Nephron (organoid): ENCODE measurements around the gene SURF4.

Experiments used
- H3K27ac Mint-ChIP-seq, 3 experiments: 2 replicates each; pipeline ENCODE4 v1.8.0; 2020; ENCODE audit warnings: mixed read lengths in 3 of 3, mild to moderate bottlenecking in 2 of 3, moderate library complexity in 1 of 3
- H3K27me3 Mint-ChIP-seq: 2 replicates; pipeline ENCODE4 v1.8.0; 2021; ENCODE audit warnings: low read depth, mild to moderate bottlenecking, moderate library complexity, mixed read lengths
- H3K36me3 Mint-ChIP-seq: 2 replicates; pipeline ENCODE4 v1.8.0; 2020; ENCODE audit warnings: low read depth, mixed read lengths
- H3K4me1 Mint-ChIP-seq: 2 replicates; pipeline ENCODE4 v1.8.0; 2020; ENCODE audit warnings: mixed read lengths
- H3K4me3 Mint-ChIP-seq, 3 experiments: 2 replicates each; pipeline ENCODE4 v1.8.0; 2020; ENCODE audit warnings: mild to moderate bottlenecking in 3 of 3, mixed read lengths in 3 of 3, moderate library complexity in 2 of 3
- H3K9me3 Mint-ChIP-seq: 2 replicates; pipeline ENCODE4 v1.8.0; 2020; ENCODE audit warnings: mixed read lengths
- TF ChIP-seq, protein P1 (sequence below), 3 experiments: fragments of 200-600 bp; sonication (generic); IDR thresholded peaks; one replicate each; pipeline ENCODE4 v1.5.0; 2021; ENCODE audit warnings: antibody characterized with exemption in 3 of 3; ENCODE audit not compliant: unreplicated experiment in 3 of 3

Gene SURF4

DNA sequence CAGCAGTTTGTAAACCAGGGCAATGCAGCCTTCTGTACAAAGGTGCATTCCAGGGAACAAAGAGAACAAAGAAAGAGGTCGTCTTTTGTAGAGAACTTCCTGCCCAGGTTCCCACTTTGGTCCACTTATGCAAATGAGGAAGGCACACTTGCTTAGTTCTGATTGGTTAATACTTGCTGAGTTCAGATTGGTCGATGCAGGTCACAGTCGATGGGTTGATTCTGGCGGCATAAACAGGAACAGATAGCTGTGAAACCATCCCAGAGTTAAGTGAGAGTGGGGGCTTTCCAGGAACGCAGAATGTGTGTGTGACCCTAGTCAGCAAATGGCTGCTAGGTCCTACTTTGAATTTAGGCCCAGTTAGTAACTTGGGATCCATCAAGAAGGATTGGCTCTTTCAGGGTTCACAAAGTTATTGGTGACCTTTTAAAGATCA lies 44.5 kb upstream of the SURF4 start:
- H3K9me3 Mint-ChIP-seq = no peaks in the 10 kb centered on the region
- peak overlapping the region; percentile 20 to 58 (median 38) for H3K27ac Mint-ChIP-seq
- peak overlapping the region; percentile 4 to 53 (median 25) for H3K4me3 Mint-ChIP-seq
- no peaks in the 10 kb centered on the region for H3K36me3 Mint-ChIP-seq
- TF ChIP-seq, protein P1, sequence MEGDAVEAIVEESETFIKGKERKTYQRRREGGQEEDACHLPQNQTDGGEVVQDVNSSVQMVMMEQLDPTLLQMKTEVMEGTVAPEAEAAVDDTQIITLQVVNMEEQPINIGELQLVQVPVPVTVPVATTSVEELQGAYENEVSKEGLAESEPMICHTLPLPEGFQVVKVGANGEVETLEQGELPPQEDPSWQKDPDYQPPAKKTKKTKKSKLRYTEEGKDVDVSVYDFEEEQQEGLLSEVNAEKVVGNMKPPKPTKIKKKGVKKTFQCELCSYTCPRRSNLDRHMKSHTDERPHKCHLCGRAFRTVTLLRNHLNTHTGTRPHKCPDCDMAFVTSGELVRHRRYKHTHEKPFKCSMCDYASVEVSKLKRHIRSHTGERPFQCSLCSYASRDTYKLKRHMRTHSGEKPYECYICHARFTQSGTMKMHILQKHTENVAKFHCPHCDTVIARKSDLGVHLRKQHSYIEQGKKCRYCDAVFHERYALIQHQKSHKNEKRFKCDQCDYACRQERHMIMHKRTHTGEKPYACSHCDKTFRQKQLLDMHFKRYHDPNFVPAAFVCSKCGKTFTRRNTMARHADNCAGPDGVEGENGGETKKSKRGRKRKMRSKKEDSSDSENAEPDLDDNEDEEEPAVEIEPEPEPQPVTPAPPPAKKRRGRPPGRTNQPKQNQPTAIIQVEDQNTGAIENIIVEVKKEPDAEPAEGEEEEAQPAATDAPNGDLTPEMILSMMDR (IDR thresholded peaks at IDR 0.05; ENCODE audit: unreplicated experiment in 3 of 3) = no peak
- peaks cover 12% of the 10 kb centered on the region for H3K4me1 Mint-ChIP-seq
- no peaks in the 10 kb centered on the region for H3K27me3 Mint-ChIP-seq

DNA sequence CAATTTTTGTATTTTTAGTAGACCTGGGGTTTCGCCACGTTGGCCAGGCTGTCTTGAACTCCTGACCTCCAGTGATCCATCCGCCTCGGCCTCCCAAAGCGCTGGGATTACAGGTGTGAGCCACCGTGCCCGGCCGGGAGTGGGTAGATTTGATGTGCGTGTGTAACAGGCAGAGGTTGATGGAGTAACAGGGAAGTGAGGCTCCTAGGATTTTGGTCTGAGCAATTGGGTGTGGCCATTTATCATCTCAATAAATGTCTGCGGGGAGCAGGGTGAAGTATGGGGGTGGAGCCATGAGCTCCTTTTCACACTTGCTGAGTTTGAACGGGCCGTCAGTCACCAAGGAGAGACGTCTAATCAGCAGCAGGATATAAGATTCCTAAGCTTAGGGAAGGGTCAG lies 43.1 kb upstream of the SURF4 start:
- Mint-ChIP-seq H3K27ac (peak overlapping the region; percentile 69 to 95 (median 93)), H3K27me3 (no peaks in the 10 kb centered on the region), H3K4me1 (peaks cover 12% of the 10 kb centered on the region), H3K36me3 (peaks cover 14% of the 10 kb centered on the region), H3K9me3 (no peaks in the 10 kb centered on the region), H3K4me3 (peak overlapping the region; percentile 94 to 95 (median 94))
- TF ChIP-seq, protein P1 (IDR thresholded peaks at IDR 0.05; ENCODE audit: unreplicated experiment in 3 of 3) = no peak

DNA sequence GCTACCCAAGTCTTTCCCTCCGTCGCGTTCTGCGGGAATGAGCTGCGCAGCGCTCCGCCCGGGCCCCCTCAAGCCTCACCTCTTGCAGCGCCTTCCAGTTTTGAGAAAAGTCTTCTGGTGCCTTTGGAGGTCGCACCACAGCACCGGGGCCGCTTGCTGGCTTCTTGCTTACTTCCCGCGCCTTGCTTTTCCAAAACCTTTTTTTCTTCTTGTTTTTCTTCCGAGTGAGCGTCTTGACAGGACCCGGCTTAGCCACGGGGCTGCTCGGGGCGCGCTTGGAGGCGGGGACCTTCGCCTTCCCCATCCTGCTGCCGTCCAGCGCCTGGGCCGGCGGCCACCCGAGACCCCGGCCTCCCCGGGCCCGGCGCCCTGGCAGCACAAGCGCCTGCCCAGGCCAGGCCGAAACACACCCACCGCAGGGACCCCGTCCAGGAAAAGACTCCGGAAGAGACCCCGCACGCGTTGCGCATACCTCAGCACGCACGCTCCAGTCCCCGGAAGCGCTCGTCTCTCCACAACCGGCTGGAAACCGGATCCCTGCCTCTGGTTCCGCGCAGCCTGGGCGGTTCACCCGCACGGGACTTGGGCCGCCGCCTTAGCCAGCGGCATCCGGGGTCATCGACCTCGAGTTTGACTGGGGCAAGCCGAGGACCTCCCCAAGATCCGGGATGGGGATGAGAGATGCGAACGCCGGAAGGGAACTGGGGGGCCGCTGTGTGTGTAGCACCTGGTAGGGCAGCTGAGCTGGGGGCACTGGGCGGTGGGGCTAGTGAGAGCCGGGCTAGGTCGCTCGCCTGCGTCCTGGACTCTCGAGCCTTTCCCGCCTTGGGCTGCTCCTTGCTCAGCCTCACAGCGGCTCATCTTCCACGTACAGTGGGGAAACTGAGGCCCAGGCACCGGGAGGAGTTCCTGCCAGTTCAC lies 41.9 kb upstream of the SURF4 start, which contains the start of gene REXO4:
Gene REXO4 (minus strand): TSS at position 470 of the 921 bp plus-strand sequence. CDS start 166 bp downstream, at position 304.
- Mint-ChIP-seq H3K27me3 (no peaks in the 10 kb centered on the region), H3K9me3 (no peaks in the 10 kb centered on the region), H3K4me1 (peaks cover 12% of the 10 kb centered on the region), H3K4me3 (peak within 1 kb of the TSS; percentile 94 to 95 (median 94)), H3K27ac (peak within 1 kb of the TSS; percentile 79 to 95 (median 93)), H3K36me3 (peaks cover 23% of the 10 kb centered on the region)
- TF ChIP-seq, protein P1 (IDR thresholded peaks at IDR 0.05; ENCODE audit: unreplicated experiment in 3 of 3) = no peak

DNA sequence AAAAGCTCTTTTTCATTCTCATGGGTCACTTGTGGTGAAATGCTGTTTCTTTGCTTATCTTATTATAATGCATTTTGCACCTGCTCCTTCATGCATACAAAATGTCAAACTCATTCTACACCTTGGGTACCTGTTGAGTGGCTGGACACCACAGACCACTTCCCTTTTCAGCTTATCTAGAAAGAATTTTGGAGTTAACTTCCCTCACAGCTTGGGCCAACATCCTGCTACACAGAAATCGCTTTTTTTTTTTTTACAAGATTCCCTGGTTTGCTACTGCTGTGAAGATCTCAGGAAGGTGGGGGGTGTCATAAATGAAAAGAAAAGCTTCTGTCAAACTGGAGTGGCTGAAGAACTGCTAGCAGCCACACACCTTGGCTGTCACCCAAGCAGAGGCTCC lies 39.3 kb upstream of the SURF4 start:
- Mint-ChIP-seq H3K4me1 (peaks cover 6% of the 10 kb centered on the region), H3K27ac (no peak overlapping the region), H3K36me3 (peaks cover 44% of the 10 kb centered on the region), H3K4me3 (peak overlapping the region in 2 of 3 experiments; percentile 21 to 34), H3K27me3 (no peaks in the 10 kb centered on the region), H3K9me3 (no peaks in the 10 kb centered on the region)
- TF ChIP-seq, protein P1 (IDR thresholded peaks at IDR 0.05; ENCODE audit: unreplicated experiment in 3 of 3) = no peak

DNA sequence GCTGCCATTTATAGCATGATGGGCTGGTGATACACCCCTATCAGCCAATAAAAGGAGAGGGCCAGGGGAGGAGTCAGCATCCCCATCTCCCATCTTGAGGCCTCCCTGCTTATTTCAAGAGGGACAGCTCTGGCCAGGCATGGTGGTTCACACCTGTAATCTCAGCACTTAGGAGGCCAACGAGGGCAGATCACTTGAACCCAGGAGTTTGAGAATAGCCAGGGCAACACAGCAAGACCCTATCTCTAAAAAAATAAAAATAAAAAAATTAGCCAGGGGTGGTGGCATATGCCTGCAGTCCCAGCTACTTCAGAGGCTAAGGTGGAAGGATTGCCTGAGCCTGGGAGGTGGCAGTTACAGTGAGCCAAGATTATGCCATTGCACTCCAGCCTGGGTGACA lies 32.2 kb upstream of the SURF4 start:
- Mint-ChIP-seq H3K27ac (no peak overlapping the region), H3K4me3 (no peak overlapping the region), H3K27me3 (no peaks in the 10 kb centered on the region), H3K4me1 (peaks cover 4% of the 10 kb centered on the region), H3K9me3 (no peaks in the 10 kb centered on the region), H3K36me3 (peaks cover 56% of the 10 kb centered on the region)
- TF ChIP-seq, protein P1 (IDR thresholded peaks at IDR 0.05; ENCODE audit: unreplicated experiment in 3 of 3) = no peak
